SIG-M5 treated with dmso at 0.1 percent for 504 hours (cell line): Measurements from ENCODE around the gene ELAPOR1.

Experiments
- DNase-seq: peaks from one replicate; lab custom pipeline; 2025; ENCODE audit not compliant: unreplicated experiment; lab: John Stamatoyannopoulos, UW

Gene ELAPOR1

DNA sequence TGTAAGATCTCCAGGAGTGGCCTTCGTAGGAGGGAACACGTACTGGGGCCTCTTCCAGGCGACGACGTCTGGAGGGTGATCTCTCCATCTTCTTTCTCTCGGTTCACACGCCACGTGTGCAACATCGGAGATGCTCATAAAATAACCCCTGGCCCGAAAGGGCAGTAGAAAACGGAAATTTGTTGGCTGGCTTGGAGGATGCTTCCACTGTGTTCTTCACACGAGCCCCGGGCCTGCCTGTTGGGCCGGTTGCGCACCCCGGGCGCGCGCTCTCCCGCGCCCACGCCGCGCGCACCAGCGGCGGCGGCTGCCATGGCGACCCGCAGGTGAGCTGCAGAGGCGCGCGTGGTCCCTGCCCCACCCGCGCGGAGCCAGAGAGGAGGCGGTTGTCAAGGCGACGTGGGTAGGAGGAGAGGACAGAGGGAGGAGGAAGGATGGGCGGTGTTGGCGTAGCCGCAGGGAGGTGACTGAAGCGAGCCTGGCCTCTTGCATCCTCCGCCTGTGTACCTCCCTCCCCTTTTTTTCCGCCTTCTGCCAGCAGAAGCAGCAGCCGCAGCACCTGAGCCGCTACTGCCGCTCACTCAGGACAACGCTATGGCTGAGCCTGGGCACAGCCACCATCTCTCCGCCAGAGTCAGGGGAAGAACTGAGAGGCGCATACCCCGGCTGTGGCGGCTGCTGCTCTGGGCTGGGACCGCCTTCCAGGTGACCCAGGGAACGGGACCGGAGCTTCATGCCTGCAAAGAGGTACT lies at the start of gene ELAPOR1:
ELAPOR1 (plus strand) TSS at position 526 of the 752 bp plus-strand sequence; CDS start at position 595, 69 bp downstream.
- peak; percentile 59 for DNase-seq

DNA sequence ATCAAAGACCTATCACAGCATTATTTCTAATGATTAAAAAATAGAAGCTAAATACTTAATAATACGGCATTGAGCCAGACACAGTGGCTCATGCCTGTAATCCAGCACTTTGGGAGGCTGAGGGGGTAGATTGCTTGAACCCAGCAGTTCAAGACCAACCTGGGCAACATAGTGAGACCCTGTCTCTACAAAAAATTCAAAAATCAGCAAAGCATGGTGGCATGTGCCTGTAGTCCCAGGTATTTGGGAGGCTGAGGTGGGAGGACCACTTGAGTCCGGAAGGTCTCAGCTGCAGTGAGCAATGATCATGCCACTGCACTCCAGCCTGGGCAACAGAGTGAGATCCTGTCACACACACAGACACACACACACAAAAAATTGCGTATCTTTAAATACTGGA lies 48.8 kb upstream of the ELAPOR1 start:
- DNase-seq, result no peak

GRCh38 chr1:109067883-109068282 lies 46.0 kb upstream of the ELAPOR1 start:
- DNase-seq, result no peak

DNA sequence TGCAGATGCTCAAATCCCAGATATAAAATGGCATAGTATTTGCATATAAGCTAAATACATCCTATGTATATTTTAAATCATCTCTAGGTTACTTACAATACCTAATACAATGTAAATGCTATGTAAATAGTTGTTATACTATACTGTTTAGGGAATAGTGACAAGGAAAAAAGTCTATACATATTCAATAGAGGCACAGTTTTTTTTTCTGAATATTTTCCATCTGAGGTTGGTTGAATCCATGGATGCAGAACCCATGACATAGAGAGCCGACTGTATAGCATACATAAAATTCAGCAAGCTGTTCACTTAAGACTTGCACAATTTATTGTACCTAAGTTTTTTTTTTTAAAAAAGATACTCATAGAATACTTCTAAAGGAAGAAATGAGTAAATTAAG lies 44.6 kb upstream of the ELAPOR1 start:
- no peak for DNase-seq

DNA sequence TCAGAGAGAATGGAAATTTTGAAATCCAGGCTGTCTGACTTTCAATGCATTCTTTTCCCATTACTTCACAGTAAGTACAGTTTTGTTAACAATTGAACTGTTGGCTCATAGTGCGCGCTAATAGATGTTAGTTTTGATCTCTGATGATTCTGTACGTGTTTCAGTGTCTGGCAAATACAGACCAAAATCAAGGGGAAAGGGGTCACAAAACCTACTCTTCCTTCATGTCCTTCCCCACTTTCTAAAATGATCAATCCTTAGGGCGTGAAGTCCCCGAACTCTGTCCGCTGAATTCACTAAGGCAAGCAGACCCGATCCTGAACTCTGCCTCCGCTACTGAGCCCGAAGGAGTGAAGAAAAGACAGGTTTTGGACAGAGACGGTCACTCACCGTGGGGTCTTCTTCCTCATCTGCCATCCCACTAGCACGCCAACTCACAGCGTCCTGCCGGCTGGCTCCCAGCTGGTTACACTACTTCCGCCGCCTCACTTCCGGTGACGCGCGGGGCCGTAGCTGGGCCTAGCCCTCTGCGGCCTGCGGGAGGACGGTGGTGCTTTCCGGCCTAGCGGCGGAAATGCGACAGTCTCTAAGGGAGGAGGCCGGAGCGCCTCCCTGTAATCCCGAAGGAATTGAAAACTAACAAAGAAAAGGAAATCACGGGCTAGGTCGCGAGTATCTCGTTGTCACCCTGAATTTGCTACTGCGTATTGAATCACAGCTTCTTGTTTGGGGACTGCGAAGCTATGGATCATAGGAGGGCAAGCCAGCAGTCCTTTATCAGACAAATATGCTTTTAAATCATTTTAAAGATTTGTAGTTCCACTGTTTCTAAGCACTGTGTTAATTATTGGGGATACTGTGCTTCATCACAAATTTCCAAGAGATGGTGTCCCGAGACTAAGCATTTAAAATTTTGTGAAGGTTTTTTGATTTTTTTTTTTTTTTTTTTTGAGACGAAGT lies 38.1 kb upstream of the ELAPOR1 start, which contains the start of gene TAF13:
TAF13 (minus strand) TSS at position 473 of the 960 bp plus-strand sequence; CDS start at position 417, 56 bp downstream.
- DNase-seq, result peak; percentile 93

DNA sequence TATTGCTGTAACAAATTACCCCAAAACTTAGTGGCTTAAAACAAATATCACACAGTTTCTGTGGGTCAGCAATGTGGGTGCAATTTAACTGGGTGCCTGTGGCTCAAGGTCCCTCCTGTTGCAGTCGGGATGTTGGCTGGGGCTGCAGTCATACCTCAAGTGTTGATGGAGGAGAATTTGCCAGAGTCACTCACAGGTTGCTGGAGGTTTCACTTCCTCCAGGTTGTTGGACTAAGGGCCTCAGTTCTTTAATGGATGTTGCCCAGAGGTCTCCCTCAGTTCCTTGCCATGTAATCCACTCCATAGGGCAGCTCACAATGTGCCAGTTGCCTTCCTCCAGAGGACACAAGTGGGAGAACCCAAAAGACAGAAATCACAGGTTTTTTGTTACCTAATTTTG lies 35.6 kb upstream of the ELAPOR1 start:
- DNase-seq, result peak; percentile 20

DNA sequence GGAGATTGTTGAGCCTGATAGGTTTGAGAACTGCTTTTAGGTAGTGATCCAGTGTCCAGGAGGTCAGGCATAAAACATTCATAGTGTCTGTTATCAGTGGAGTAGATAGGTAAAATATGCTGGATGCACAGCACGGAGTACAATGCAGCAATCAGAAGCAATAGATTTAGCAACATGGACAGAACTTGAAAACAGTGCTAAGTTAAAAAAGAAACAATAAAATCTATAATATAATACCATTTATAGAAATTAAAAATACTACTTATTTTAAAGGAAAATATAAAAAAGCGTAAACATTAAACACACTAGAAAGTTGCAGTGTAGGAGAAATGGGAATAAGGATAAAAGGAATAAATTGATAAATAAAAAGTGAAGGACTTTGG lies 34.7 kb upstream of the ELAPOR1 start:
- DNase-seq, result no peak

DNA sequence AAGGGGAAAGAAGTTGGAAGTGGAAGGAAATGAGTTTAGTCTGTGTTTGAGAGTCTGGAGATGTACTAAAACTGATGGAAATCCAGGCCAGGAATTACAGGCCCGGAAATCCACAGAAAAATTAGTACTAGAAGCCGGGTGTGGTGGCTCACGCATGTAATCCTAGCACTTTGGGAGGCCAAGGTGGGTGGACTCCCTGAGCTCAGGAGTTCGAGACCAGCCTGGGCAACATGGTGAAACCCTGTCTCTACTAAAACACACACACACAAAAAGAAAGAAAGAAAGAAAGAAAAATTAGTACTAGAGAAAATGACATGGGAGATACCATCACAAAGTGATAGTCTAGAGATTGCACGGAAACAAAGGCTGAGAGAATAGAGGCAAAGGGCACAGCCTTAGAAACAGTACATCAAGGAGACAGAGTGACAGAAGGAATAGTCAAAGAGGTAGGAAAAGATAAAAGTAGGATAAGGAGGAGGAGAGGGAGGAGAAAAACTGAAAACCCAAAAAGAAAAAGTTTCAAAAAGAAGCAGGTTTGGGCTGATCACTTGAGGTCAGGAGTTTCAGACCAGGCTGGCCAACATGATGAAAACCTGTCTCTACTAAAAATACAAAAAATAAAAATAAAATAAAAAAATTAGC lies 33.4 kb upstream of the ELAPOR1 start:
- no peak for DNase-seq

- DNase-seq, result no peak
These were observed 30.4 kb upstream of the ELAPOR1 start for GRCh38 chr1:109083501-109083900.

- DNase-seq, result peak; percentile 35
These were observed 30.0 kb upstream of the ELAPOR1 start for GRCh38 chr1:109083923-109084322.

DNA sequence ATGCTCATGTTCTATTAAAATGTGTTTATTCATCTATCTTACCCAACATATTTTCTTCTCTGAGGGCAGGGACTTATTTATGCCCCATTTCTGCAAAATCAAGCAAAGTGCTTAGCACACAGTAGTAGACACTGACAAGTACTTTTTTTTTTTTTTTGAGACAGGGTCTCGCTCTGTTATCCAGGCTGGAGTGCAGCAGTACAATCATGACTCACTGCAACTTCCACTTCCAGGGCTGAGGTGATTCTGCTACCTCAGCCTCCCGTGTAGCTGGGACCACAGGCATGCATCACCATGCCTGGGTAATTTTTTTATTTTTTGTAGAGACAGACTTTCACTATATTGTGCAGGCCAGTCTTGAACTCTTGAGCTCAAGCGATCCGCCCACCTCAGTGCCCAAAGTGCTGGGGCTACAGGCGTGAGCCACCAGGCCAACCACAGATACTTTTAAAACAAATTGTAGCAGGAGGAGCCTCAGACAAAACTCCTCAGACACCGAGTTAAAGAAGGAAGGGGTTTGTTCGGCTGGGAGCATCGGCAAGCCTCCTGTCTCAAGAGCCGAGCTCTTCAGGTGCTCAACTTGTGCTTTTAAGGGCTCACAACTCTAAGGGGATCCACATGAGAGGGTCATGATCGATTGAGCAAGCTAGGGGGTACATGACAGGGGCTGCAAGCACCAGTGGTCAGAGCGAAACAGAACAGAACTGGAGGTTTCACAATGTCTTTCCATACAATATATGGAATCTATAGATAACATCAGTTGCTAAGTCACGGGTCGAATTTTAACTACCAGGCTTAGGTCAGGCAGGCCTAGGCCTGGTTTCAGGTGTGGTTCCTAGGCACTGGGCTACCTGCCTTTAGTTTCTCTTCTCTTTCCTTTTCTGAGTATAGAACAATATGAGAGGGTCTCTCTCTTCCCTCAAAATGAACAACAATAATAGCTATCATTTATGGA lies 29.1 kb upstream of the ELAPOR1 start:
- no peak for DNase-seq

DNA sequence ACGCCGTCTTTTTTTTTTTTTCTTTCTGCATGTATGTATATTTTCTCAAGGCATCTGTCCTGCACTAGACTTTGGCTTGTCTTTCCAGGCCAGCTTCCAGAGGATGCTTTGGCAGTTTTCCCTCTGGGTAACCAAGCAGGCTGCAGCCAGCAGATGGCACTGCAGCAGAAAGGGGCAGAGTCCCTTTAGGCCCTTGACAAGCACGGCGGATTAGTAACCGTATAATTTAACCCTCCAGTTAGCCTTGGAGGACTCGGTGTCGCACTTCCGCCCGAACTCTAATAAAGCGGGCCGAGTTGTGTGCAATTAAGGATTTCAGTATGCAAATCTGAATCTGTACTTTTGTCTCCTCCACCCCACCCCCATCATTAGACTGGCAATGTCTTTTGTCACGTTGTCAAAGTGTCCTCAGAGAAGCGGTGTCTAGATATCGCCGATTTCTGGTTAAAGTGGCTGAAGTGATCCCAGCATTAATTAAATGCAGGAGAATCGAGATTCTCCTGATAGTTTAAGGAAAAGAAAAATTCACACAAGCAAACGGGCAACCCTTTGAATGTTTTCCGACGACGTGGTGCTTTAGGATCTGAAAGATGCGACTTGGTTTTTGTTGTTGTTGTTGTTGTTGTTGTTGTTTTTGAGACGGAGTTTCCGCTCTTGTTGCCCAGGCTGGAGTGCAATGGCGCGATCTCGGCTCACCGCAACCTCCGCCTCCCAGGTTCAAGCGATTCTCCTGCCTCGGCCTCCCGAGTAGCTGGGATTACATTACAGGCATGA lies 24.5 kb upstream of the ELAPOR1 start:
- peak; percentile 41 for DNase-seq

- DNase-seq, result peak; percentile 95
These were observed 23.5 kb upstream of the ELAPOR1 start, which contains the start of gene TMEM167B for GRCh38 chr1:109090196-109091077. TSS of gene TMEM167B (plus strand) at chr1:109090764. CDS start at chr1:109090873, 109 bp downstream.

DNA sequence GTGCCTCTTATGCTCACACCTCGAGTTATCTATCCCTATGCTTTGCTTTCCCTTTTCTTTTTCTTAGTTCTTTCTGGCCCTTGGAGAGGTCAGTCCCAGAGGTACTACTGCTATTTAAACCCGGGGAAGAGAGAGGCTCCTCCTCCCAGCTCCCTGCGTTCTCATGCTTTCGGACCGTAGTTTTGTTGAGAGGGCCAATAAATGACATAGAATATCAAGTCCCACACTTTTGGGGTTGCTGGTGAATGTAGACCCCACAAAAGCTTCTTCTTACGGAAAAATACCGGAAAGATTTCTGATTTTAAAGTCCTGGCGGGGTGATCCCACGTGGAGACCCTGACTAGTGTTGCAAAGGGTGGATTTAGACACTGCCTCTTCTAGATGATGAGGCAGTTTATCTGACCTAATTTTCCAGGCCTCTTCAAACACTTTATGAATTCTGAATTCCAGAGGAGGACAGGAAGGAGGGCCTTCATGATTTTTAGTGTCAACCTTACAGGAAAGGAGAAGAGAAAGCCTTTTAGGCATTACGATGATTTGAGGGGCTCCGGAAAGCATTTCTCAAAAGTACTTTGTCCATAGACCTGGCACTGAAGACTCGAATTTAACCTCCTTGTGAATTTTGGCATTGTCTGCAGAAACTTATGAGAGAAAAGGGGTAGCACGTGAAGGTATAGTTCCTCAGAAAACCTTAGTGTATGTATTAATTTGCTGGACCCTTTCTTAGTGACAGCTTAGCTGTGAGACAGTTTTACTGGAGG lies 22.7 kb upstream of the ELAPOR1 start:
- DNase-seq, result peak; percentile 70

DNA sequence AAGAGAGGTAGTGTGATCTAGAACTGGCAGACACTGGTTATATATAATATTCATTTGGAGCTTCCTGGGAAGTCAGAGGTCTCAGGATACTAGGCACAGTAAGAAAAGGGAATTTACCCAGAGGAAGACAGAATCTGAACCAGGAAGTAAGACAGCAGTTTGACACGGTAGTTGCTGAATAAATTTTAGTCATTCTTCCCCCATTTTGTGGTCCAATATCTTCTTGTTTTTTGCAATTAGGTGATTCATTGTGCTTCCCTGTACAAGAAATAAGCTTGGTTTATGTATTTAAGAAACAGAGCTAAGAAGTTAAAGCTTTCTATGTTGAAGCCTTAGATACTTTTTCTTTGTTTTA lies 22.1 kb upstream of the ELAPOR1 start:
- DNase-seq, result peak; percentile 56

- no peak for DNase-seq
These were observed 19.5 kb upstream of the ELAPOR1 start for GRCh38 chr1:109094377-109094803.

DNA sequence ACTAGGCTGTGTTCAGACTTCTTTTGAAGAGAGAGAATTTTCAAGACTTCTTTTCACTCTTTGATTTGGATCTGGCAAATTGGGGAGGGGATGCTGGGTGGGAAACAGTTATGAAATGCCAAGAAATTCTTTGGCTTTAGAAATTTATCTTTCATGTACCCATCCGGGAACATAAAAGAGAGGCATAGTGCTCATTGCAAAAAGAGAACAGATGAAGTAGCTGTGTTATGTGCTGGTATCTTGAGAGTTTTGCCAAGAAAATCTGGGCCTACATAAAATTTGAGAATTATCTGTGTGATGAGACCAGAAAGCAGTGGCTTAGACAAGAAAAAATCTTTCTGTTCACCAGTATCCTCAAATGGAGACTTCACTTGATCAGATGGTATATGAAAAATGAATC lies 19.0 kb upstream of the ELAPOR1 start:
- no peak for DNase-seq

DNA sequence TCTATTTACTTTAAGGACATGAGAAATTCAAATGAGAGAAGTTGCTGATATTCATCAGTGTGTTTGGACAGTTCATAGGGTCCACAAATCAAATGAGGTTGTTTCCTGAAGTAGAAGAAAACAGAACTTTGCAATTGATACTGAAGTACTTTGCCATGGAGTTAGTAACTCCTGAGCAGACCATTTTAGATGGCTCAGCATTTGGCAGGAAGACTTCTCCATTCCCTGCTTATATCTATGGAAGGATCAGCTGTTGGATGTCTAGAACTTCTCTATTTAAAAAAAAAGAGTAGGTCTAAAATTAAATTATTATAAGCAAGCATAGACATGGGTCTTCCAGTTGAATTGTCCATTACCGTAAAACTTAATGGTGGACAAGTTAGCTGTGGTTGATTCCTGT lies 18.3 kb upstream of the ELAPOR1 start:
- DNase-seq, result no peak
